HG02870 (cell line): Measurements from ENCODE around the gene EFNB1.

Source experiments
- ATAC-seq: cut with Tn5 transposase; IDR thresholded peaks from one replicate; pipeline ENCODE4 v1.9.1; 2021; ENCODE audit warnings: mild to moderate bottlenecking, moderate library complexity; ENCODE audit not compliant: unreplicated experiment

The EFNB1 gene

DNA sequence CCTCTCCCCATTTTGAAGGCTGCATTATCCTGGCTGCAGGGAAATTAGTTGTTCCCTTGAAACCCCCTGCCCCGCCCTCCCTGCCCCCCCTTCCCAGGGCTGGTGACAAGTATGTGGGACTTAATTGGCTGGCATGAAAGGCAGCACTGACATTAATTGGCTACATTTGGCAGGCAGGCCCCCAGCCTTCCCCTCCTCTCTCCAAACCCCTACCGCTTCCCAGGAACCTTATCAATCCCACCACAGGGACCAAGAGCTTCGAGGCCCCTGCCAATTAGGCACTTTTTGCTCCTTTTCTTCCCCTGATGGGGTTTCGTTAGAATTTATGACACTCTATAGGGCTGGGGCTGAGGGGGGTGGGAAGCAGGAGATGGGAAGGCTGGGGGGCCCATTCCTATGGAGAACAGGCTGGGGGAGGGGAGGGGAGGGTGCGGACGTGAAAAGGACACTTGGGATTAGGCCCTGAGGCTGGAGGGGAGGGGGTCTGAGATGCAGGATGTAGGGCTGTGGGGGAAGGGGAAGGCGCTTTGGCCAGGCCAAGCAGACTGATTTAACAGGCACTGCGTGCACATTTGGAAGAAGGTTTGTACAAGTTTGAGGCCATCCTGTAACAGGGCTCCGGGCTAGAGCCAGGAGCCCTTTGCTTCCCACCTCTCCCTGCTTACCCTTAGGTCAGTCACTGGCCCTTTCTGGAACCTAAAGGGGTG is 52.2 kb downstream of the EFNB1 start:
- ATAC-seq, result no peak

DNA sequence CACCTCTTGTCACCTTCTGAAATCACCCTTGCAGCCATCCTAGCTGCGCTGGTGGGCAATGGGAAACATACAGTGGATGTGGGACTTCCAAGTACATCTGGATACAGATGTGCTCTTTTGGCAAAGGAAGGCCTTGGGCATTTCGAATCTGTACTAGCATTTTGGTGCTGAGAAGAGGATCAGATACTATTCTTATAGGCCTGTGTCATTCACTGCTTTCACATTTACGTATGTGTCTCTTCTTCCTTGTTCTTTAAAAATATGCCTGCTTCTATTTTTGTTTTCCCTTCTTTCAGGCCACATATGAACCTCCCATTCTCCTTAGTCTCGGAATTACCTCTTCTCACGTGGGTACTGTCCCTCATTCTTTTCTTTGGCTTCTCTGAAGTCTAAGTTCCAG is 53.1 kb downstream of the EFNB1 start:
- ATAC-seq, result peak; percentile 49

DNA sequence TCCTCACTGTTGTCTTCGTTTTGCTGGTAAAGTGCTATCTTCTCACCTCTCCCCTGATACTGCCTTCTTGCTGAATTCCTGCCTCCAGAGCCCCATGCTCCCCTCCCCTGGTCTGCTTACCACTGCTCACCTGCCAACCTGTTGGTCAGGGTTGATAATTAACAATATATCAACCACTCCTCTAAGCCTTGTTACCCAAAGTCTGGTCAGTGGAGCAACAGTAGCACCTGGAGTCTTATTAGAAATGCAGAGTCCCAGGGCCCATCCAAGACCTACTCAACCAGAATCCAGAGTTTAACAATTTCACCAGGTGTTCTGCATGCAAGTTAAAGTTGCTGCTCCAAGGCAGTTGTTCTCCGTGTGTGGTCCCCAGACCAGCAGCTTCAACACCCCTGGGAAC is 55.0 kb downstream of the EFNB1 start:
- ATAC-seq, result no peak

DNA sequence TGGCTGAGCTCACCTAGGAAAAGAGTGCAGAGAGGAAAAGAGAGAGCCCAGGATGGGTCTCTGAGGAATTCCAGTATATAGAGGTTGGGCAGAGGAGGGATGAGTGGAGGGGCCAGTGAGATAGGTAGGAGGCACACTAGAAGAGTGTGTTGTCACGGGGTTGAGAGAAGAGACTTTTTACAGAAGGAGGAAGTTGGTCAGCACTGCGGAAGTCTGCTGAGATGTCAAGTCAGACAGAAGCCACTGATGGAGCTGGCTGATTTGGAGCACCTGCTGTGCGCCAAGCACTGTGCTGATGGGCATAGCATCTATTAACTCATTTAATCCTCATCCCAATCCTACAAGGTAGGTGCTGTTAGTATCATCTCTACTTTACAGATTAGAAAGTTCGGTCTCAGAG is 60.4 kb downstream of the EFNB1 start:
- no peak for ATAC-seq
